ENCODE data around the gene ASAH2. TPM values are rescaled to one million over a fixed set of nuclear protein-coding genes. Genes with fewer than 3 reads are reported as not detected.
A peak's percentile ranks its signal among the peaks of the same experiment; 100 is the strongest.

Gene ASAH2
- total RNA-seq, 2 experiments from 2014 or later: 4.2 to 4.9 TPM

DNA sequence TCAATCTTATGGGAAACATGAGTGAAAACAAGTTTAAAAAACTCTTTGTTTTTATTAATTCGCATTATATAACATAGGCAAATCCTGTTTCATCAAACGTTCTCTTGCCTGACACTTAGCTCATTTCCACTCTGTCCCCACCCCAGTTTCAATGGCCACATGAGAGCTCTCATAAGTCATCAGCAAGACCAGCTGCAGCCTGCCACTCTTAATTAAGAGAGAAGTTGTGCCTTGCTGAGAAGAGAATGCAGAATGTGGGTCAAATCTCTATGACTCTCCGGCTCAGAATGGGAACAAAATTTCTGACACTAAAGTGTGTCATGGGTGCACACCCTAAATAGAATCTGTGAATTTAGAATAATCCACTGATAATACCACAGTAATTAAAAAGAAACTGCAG, 39.6 kb downstream of the ASAH2 start:
- H3K36me3 Mint-ChIP-seq: peaks cover 10% of the 10 kb centered on the region
- peaks cover 15% of the 10 kb centered on the region for H3K4me1 Mint-ChIP-seq
- ATAC-seq (no peak), DNase-seq (no peak)
- H3K9me3 Mint-ChIP-seq (ENCODE audit: low read depth): peaks cover 3% of the 10 kb centered on the region
- peak overlapping the region; percentile 7 for H3K27ac Mint-ChIP-seq
- CTCF ChIA-PET: interaction anchor here (1.5 kb wide), 1 partner anchor 13 kb away, joined by 4 read pairs; no protein-coding TSS in a partner anchor
- no peak overlapping the region for H3K4me3 Mint-ChIP-seq
- H3K27me3 Mint-ChIP-seq: peaks cover 23% of the 10 kb centered on the region

DNA sequence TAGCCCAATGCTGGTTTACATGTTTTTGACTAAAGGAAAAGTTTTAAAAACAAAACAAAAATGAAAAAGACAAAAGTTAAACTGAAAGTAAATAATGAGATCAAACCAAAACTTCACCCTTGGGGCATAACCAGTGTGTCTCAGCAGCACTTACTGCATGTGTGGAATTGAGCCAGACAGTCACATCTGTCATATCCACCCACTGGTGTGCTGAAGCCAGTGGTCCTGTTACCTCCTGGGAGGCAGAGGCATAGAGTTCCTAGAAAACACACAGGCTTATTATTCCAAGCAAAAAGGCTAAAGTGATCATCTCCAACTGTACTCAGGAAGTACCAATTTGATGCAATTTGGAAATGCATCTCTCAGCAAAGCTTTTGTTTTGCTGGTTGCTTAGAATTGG, 40.4 kb downstream of the ASAH2 start:
- H3K4me1 Mint-ChIP-seq: peaks cover 15% of the 10 kb centered on the region
- H3K27me3 Mint-ChIP-seq: peaks cover 29% of the 10 kb centered on the region
- peaks cover 3% of the 10 kb centered on the region for H3K9me3 Mint-ChIP-seq (ENCODE audit: low read depth)
- H3K4me3 Mint-ChIP-seq: no peak overlapping the region
- ATAC-seq: peak; percentile 79
- CTCF ChIA-PET: no interaction called here
- peak overlapping the region; percentile 55 for H3K27ac Mint-ChIP-seq
- DNase-seq: no peak
- peaks cover 10% of the 10 kb centered on the region for H3K36me3 Mint-ChIP-seq

Other genes with a start within 250 kb of the ASAH2 start
- gene WASHC2A, start 183.6 kb downstream of the ASAH2 start, total RNA-seq: 10 to 100 TPM; 32.5 to 33.3 TPM